HepG2 (cell line): ENCODE results near the gene PBX4. TPM values are rescaled to one million over a fixed set of nuclear protein-coding genes. Genes with fewer than 3 reads are reported as not detected.
A peak's percentile ranks its signal among the peaks of the same experiment; 100 is the strongest.

Source experiments
- ATAC-seq: fragments of 200-7000 bp; cut with Tn5 transposase; 3 replicates; pipeline ENCODE4 v1.9.1; 2020; ENCODE audit warnings: mild to moderate bottlenecking, moderate library complexity
- BruUV-seq: library from RNA; stranded (reverse); fragments of 400-500 nt; replicated peaks from 2 replicates; lab custom pipeline; 2021; lab: Mats Ljungman, UMichigan
- CTCF ChIA-PET: fragments of 300-600 bp; formaldehyde crosslinking; extraction: SDS; loops from one replicate; lab custom pipeline; 2021; ENCODE audit warnings: low total read pairs, inconsistent platforms, low intra/inter-chr PET ratio; lab: Yijun Ruan, JAX
- POLR2A ChIA-PET: fragments of 350-600 bp; sonication (Branson Sonifier 250); formaldehyde crosslinking; loops from one replicate; lab custom pipeline; 2020; ENCODE audit warnings: antibody characterized with exemption, inconsistent platforms; lab: Yijun Ruan, JAX
- DNase-seq: peaks from one replicate; pipeline ENCODE4 v3.0.0-alpha.2; 2015; ENCODE audit warnings: low spot score
- FAIRE-seq: peaks from 3 replicates; lab custom pipeline; 2011; peaks lifted over from hg19 to GRCh38; lab: Jason Lieb, UNC
- H2AFZ ChIP-seq: one replicate; pipeline ENCODE4 v1.6.1; 2011; ENCODE audit warnings: low read length, inconsistent platforms
- H3K27ac ChIP-seq: fragments of 300-600 bp; 3 replicates; pipeline ENCODE4 v1.8.0; 2011; ENCODE audit warnings: mixed run types, mild to moderate bottlenecking, mixed read lengths, low read length, inconsistent platforms; ENCODE audit not compliant: insufficient read depth; ENCODE audit errors: extremely low read length
- H3K27me3 ChIP-seq, 2 experiments: fragments of 200-600 bp in 1 of 2; 2 replicates in 1 of 2; 3 replicates in 1 of 2; pipeline versions ENCODE4 v1.6.0 to v1.8.0; 2011; ENCODE audit warnings: low read length in 2 of 2, mild to moderate bottlenecking in 2 of 2, moderate library complexity in 2 of 2, inconsistent platforms in 1 of 2; ENCODE audit not compliant: insufficient read depth in 2 of 2, control insufficient read depth in 1 of 2
- H3K36me3 ChIP-seq, 2 experiments: fragments of 200-600 bp in 1 of 2; replicated peaks in 1 of 2; 2 replicates in 1 of 2; 3 replicates in 1 of 2; pipeline versions ENCODE4 v1.5.1 to v1.8.0; 2011; ENCODE audit warnings: low read length in 2 of 2, inconsistent platforms in 1 of 2; ENCODE audit not compliant: insufficient read depth in 2 of 2, control insufficient read depth in 1 of 2
- H3K4me1 ChIP-seq: 2 replicates; pipeline ENCODE4 v1.5.1; 2012; ENCODE audit warnings: low read length, inconsistent platforms; ENCODE audit not compliant: insufficient read depth
- H3K4me2 ChIP-seq: 2 replicates; pipeline ENCODE4 v1.6.0; 2011; ENCODE audit warnings: low read depth, low read length, inconsistent platforms
- H3K4me3 ChIP-seq, 3 experiments: fragments of 200-600 bp in 1 of 3; sonication (generic), shearing (Covaris generic) in 1 of 3; replicated peaks in 1 of 3; 2 replicates each; pipeline ENCODE4 v1.5.1; 2011 to 2016; ENCODE audit warnings: low read length in 3 of 3, inconsistent platforms in 2 of 3, low read depth in 2 of 3, mild to moderate bottlenecking in 2 of 3, control low read depth in 1 of 3, mixed read lengths in 1 of 3; ENCODE audit not compliant: insufficient read depth in 1 of 3
- H3K79me2 ChIP-seq: one replicate; pipeline ENCODE4 v1.6.1; 2011; ENCODE audit warnings: low read length, inconsistent platforms; ENCODE audit not compliant: insufficient read depth
- H3K9ac ChIP-seq: 2 replicates; pipeline ENCODE4 v1.6.0; 2011; ENCODE audit warnings: mild to moderate bottlenecking, low read depth, low read length, inconsistent platforms; ENCODE audit not compliant: insufficient read depth
- H3K9me3 ChIP-seq: 2 replicates; pipeline ENCODE4 v1.5.1; 2012; ENCODE audit warnings: mild to moderate bottlenecking, low read length
- H4K20me1 ChIP-seq: 2 replicates; pipeline ENCODE4 v1.6.0; 2011; ENCODE audit warnings: inconsistent platforms, mild to moderate bottlenecking, low read length, moderate library complexity; ENCODE audit not compliant: insufficient read depth
- ATRX ChIP-seq: sonication (generic); formaldehyde crosslinking; IDR thresholded peaks from 2 replicates; pipeline ENCODE4 v1.4.0; 2020; ENCODE audit warnings: missing genetic modification reagents, borderline replicate concordance
- ELF3 ChIP-seq: IDR thresholded peaks from 2 replicates; pipeline ENCODE4 v1.6.1; 2016; ENCODE audit warnings: missing genetic modification reagents, missing compliant biosample characterization
- KLF16 ChIP-seq, 2 experiments: sonication (generic) in 1 of 2; formaldehyde crosslinking in 1 of 2; IDR thresholded peaks; 2 replicates each; pipeline versions ENCODE4 v1.6.1 to v1.8.0; 2016 to 2023; ENCODE audit warnings: missing genetic modification reagents in 2 of 2, missing compliant biosample characterization in 1 of 2
- MXD4 ChIP-seq: IDR thresholded peaks from 2 replicates; pipeline ENCODE4 v1.6.1; 2016; ENCODE audit warnings: mild to moderate bottlenecking, missing biosample characterization, missing genetic modification reagents
- SIN3B ChIP-seq: fragments of 150-350 bp; IDR thresholded peaks from 2 replicates; pipeline ENCODE4 v1.6.1; 2014; ENCODE audit warnings: low read length
- STAG1 ChIP-seq: sonication (generic); formaldehyde crosslinking; IDR thresholded peaks from 2 replicates; pipeline ENCODE4 v1.4.0; 2020; ENCODE audit warnings: missing genetic modification reagents
- ZMYM3 ChIP-seq: sonication (generic); formaldehyde crosslinking; IDR thresholded peaks from 2 replicates; pipeline ENCODE4 v1.5.1; 2020; ENCODE audit warnings: mild to moderate bottlenecking, missing genetic modification reagents
- ZNF121 ChIP-seq: sonication (generic); formaldehyde crosslinking; IDR thresholded peaks from 2 replicates; pipeline ENCODE4 v1.5.0; 2020; ENCODE audit warnings: mild to moderate bottlenecking, missing genetic modification reagents
- ZNF746 ChIP-seq: sonication (generic); formaldehyde crosslinking; IDR thresholded peaks from 2 replicates; pipeline ENCODE4 v1.8.0; 2022; ENCODE audit warnings: mild to moderate bottlenecking, missing genetic modification reagents
- WGBS: methylation state at CpG from one replicate; pipeline ENCODE4 v1.1.6; 2017; ENCODE audit warnings: low lambda C conversion rate; 5-methylcytosine and 5-hydroxymethylcytosine counted together
- in situ Hi-C: cut with HindIII; loops from 2 replicates; pipeline ENCODE4 v1.10.0; 2017; ENCODE audit warnings: low pct_unique_long_range_greater_than_20kb; ENCODE audit not compliant: extremely low pct_ligation_motif_present
- intact Hi-C: fragments of 100-400 bp; cut with micrococcal nuclease; formaldehyde crosslinking; loops from one replicate; pipeline ENCODE4 v1.10.0; 2022; ENCODE audit not compliant: unreplicated experiment
- polyA plus RNA-seq, 8 experiments: library from polyadenylated mRNA; depleted of rRNA in 3 of 8; stranded (reverse) in 7 of 8; unstranded in 1 of 8; fragments of >200 nt; fragmentation: Illumina TruSeq in 4 of 8; extraction: Trizol in 4 of 8; gene quantifications; 2 replicates each; pipeline versions ENCODE4 v1.2.1 to v1.2.3, GENCODE V29; 2011 to 2016; ENCODE audit warnings: low read depth in 4 of 8, missing spikeins in 1 of 8, mixed read lengths in 1 of 8; ENCODE audit not compliant: insufficient read depth in 1 of 8
- total RNA-seq, 5 experiments: library from RNA; depleted of rRNA; stranded (reverse); fragments of >200 nt; fragmentation: Illumina TruSeq; extraction: Trizol; gene quantifications; 2 replicates each; pipeline ENCODE4 v1.2.3, GENCODE V29; 2016; ENCODE audit warnings: low read depth in 1 of 5
- TF ChIP-seq, protein P1 (sequence below): fragments of 450-650 bp; IDR thresholded peaks from 2 replicates; pipeline ENCODE4 v1.6.1; 2017; ENCODE audit warnings: mild to moderate bottlenecking
- TF ChIP-seq, protein P2 (sequence below): sonication (generic); formaldehyde crosslinking; IDR thresholded peaks from 2 replicates; pipeline ENCODE4 v1.8.1; 2023; ENCODE audit warnings: mild to moderate bottlenecking, missing genetic modification reagents
- TF ChIP-seq, protein P3 (sequence below): sonication (generic); formaldehyde crosslinking; IDR thresholded peaks from 2 replicates; pipeline ENCODE4 v1.4.0; 2020; ENCODE audit warnings: missing genetic modification reagents
- TF ChIP-seq, protein P4 (sequence below): sonication (generic); formaldehyde crosslinking; IDR thresholded peaks from 2 replicates; pipeline ENCODE4 v1.8.0; 2022; ENCODE audit warnings: missing genetic modification reagents, mild to moderate bottlenecking, inconsistent platforms, borderline replicate concordance
- TF ChIP-seq, protein P5 (sequence below): sonication (generic); formaldehyde crosslinking; IDR thresholded peaks from 2 replicates; pipeline ENCODE4 v1.4.0; 2020; ENCODE audit warnings: mild to moderate bottlenecking, low read depth, missing genetic modification reagents
- TF ChIP-seq, protein P6 (sequence below): sonication (generic); formaldehyde crosslinking; IDR thresholded peaks from 2 replicates; pipeline ENCODE4 v1.5.0; 2020; ENCODE audit warnings: mild to moderate bottlenecking, missing genetic modification reagents, moderate library complexity

Gene PBX4
- total and polyA plus RNA-seq, 2 of the 13 experiments (the other 11 are each of a cell fraction or from before 2014, with no cell fraction given), result not detected

DNA sequence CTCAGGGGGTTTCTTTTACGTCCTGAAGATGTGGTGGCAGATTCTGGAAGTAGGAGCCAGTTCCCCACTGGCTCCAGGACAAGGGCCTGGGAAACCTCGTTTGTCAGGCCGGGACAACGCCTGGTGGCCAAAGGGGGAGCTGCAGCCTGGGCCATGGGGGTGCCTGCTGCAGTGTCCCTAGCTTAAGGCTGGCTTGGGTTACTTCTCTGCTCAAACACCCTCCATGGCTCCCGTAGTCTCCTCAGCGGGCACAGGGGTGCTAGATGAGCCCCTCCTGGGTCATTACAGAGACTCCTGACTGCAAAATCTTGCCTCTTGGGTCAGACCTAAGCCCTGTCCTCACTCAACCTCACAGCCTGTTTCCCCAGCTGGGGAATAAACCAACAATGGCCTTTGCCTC is 65.7 kb downstream of the PBX4 start:
- no peaks in the 10 kb centered on the region for H3K36me3 ChIP-seq
- intact Hi-C loops (no loop called here), in situ Hi-C loops (loop anchor here (25.0 kb wide), 1 partner anchor 1010 kb away; the partner anchor contains the start of gene ZNF737)
- WGBS, result 30% methylated on average over 1 of the region's 6 CpGs
- CTCF ChIA-PET, result no interaction called here
- no peak overlapping the region for H3K9ac ChIP-seq
- no peaks in the 10 kb centered on the region for H3K79me2 ChIP-seq
- H3K27me3 ChIP-seq, result peaks cover 3 to 42% of the 10 kb centered on the region in 2 experiments; a peak in 4 of 5 replicates
- H3K4me1 ChIP-seq, result no peaks in the 10 kb centered on the region
- no peaks in the 10 kb centered on the region for H4K20me1 ChIP-seq
- POLR2A ChIA-PET, result no interaction called here
- H2AFZ ChIP-seq, result no peak overlapping the region
- no TSS peak for BruUV-seq
- ATAC-seq (peak; percentile 73), DNase-seq (no peak), FAIRE-seq (no peak)
- no peaks in the 10 kb centered on the region for H3K9me3 ChIP-seq
- no peak overlapping the region for H3K4me3 ChIP-seq
- TF ChIP-seq, protein P1, sequence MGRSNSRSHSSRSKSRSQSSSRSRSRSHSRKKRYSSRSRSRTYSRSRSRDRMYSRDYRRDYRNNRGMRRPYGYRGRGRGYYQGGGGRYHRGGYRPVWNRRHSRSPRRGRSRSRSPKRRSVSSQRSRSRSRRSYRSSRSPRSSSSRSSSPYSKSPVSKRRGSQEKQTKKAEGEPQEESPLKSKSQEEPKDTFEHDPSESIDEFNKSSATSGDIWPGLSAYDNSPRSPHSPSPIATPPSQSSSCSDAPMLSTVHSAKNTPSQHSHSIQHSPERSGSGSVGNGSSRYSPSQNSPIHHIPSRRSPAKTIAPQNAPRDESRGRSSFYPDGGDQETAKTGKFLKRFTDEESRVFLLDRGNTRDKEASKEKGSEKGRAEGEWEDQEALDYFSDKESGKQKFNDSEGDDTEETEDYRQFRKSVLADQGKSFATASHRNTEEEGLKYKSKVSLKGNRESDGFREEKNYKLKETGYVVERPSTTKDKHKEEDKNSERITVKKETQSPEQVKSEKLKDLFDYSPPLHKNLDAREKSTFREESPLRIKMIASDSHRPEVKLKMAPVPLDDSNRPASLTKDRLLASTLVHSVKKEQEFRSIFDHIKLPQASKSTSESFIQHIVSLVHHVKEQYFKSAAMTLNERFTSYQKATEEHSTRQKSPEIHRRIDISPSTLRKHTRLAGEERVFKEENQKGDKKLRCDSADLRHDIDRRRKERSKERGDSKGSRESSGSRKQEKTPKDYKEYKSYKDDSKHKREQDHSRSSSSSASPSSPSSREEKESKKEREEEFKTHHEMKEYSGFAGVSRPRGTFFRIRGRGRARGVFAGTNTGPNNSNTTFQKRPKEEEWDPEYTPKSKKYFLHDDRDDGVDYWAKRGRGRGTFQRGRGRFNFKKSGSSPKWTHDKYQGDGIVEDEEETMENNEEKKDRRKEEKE, result no peak
- TF ChIP-seq STAG1 (CRISPR knock-in tag) (peak; percentile 46), SIN3B (no peak), ZMYM3 (peak; percentile 11; the same call in 1 of the 2 replicates), ELF3 (CRISPR knock-in tag) (no peak), ZNF121 (peak; percentile 60; the same call in 1 of the 2 replicates), ZNF746 (CRISPR knock-in tag) (no peak), MXD4 (CRISPR knock-in tag) (no peak), ATRX (CRISPR knock-in tag) (no peak), KLF16 (CRISPR knock-in tag; IDR thresholded peaks at IDR 0.05) (no peak)
- TF ChIP-seq, protein P2, sequence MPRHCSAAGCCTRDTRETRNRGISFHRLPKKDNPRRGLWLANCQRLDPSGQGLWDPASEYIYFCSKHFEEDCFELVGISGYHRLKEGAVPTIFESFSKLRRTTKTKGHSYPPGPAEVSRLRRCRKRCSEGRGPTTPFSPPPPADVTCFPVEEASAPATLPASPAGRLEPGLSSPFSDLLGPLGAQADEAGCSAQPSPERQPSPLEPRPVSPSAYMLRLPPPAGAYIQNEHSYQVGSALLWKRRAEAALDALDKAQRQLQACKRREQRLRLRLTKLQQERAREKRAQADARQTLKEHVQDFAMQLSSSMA (CRISPR knock-in tag), result no peak
- TF ChIP-seq, protein P3, sequence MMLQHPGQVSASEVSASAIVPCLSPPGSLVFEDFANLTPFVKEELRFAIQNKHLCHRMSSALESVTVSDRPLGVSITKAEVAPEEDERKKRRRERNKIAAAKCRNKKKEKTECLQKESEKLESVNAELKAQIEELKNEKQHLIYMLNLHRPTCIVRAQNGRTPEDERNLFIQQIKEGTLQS (CRISPR knock-in tag), result no peak
- TF ChIP-seq, protein P4, sequence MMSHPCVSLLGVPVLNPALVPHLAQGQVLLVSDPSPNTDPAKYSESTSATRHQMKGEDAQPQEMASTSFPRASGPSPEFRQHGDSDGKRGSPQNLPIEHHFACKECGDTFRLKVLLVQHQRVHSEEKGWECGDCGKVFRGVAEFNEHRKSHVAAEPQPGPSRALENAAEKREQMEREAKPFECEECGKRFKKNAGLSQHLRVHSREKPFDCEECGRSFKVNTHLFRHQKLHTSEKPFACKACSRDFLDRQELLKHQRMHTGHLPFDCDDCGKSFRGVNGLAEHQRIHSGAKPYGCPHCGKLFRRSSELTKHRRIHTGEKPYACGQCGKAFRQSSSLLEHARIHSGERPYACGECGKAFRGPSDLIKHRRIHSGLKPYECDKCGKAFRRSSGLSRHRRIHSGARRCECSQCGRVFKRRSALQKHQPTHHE (CRISPR knock-in tag), result no peak
- TF ChIP-seq, protein P5, sequence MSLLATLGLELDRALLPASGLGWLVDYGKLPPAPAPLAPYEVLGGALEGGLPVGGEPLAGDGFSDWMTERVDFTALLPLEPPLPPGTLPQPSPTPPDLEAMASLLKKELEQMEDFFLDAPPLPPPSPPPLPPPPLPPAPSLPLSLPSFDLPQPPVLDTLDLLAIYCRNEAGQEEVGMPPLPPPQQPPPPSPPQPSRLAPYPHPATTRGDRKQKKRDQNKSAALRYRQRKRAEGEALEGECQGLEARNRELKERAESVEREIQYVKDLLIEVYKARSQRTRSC (CRISPR knock-in tag), result no peak
- TF ChIP-seq, protein P6, sequence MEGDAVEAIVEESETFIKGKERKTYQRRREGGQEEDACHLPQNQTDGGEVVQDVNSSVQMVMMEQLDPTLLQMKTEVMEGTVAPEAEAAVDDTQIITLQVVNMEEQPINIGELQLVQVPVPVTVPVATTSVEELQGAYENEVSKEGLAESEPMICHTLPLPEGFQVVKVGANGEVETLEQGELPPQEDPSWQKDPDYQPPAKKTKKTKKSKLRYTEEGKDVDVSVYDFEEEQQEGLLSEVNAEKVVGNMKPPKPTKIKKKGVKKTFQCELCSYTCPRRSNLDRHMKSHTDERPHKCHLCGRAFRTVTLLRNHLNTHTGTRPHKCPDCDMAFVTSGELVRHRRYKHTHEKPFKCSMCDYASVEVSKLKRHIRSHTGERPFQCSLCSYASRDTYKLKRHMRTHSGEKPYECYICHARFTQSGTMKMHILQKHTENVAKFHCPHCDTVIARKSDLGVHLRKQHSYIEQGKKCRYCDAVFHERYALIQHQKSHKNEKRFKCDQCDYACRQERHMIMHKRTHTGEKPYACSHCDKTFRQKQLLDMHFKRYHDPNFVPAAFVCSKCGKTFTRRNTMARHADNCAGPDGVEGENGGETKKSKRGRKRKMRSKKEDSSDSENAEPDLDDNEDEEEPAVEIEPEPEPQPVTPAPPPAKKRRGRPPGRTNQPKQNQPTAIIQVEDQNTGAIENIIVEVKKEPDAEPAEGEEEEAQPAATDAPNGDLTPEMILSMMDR (CRISPR knock-in tag), result peak; percentile 58
- no peak overlapping the region for H3K27ac ChIP-seq
- no peak overlapping the region for H3K4me2 ChIP-seq
